ENCODE data around the gene MEGF10.

Gene MEGF10

DNA sequence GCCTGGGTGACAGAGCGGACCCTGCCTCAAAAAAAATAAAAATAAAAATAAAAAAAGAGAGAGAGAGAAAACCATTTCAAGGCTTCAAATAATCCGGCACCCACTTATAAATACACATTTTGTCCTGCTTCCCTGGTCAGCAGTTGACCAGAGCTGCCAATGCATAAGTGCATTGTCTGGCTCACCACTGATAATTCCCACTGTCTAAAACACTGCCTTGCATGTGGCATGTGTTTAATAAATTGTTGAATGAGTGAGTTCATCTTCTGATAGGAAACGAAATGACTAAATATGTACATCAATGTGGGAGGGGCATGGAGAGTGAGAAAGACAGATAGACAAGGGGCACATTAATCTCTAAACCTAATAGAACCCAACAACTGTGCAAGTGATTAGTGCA is 42.9 kb downstream of the MEGF10 start:
- Histone ChIP-seq H4K20me1 (ENCODE audit: insufficient read depth, low read length) (no peaks in the 10 kb centered on the region; the same call in 1 of the 2 replicates), H3K36me3 (ENCODE audit: insufficient read depth, low read length) (no peaks in the 10 kb centered on the region), H3K79me2 (ENCODE audit: insufficient read depth, low read length) (no peaks in the 10 kb centered on the region), H3K4me2 (ENCODE audit: insufficient read depth, low read length) (no peak overlapping the region), H3K27me3 (ENCODE audit: insufficient read depth, low read length, poor library complexity) (peaks cover 31% of the 10 kb centered on the region), H3K4me3 (ENCODE audit: low read depth in 1 of 2, low read length in 2 of 2) (no peak overlapping the region), H3K4me1 (ENCODE audit: insufficient read depth, low read length) (no peaks in the 10 kb centered on the region), H3K9ac (ENCODE audit: low read depth, low read length) (no peak overlapping the region), H3K27ac (ENCODE audit: low read length) (no peak overlapping the region), H2AFZ (ENCODE audit: low read depth, low read length) (no peak overlapping the region), H3K9me3 (ENCODE audit: insufficient read depth, low read length, severe bottlenecking) (no peaks in the 10 kb centered on the region)
- TF ChIP-seq, protein P1, sequence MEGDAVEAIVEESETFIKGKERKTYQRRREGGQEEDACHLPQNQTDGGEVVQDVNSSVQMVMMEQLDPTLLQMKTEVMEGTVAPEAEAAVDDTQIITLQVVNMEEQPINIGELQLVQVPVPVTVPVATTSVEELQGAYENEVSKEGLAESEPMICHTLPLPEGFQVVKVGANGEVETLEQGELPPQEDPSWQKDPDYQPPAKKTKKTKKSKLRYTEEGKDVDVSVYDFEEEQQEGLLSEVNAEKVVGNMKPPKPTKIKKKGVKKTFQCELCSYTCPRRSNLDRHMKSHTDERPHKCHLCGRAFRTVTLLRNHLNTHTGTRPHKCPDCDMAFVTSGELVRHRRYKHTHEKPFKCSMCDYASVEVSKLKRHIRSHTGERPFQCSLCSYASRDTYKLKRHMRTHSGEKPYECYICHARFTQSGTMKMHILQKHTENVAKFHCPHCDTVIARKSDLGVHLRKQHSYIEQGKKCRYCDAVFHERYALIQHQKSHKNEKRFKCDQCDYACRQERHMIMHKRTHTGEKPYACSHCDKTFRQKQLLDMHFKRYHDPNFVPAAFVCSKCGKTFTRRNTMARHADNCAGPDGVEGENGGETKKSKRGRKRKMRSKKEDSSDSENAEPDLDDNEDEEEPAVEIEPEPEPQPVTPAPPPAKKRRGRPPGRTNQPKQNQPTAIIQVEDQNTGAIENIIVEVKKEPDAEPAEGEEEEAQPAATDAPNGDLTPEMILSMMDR (IDR thresholded peaks at IDR 0.05; ENCODE audit: borderline replicate concordance, extremely low read depth, low read length, poor library complexity, severe bottlenecking): no peak
- TF ChIP-seq EZH2 (IDR thresholded peaks at IDR 0.05; ENCODE audit: borderline replicate concordance, low read depth, low read length, severe bottlenecking): no peak
- no peak for ATAC-seq (ENCODE audit: insufficient read depth, low read depth)
- DNase-seq: no peak

DNA sequence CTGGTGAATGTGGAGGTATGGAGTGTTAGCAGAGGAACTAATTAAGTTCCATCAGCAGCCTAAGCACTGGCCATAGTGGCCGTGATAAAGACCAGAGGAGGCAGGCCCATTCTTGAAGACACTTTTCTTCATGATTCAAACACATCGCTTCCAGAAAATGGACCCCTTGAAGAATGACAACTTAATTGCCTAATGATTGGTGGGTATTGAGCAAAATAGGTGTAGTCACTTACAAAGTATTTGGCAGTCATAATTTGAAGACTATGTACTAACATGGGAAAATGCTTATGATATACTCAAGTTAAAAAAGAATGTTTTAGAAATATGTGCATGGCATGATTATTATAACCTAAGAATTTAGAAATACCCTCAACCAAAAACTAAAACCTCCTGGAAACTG is 44.8 kb downstream of the MEGF10 start:
- no peak overlapping the region for H2AFZ ChIP-seq (ENCODE audit: low read depth, low read length)
- no peak for ATAC-seq (ENCODE audit: insufficient read depth, low read depth)
- H4K20me1 ChIP-seq (ENCODE audit: insufficient read depth, low read length): no peaks in the 10 kb centered on the region; the same call in 1 of the 2 replicates
- no peak for TF ChIP-seq EZH2 (IDR thresholded peaks at IDR 0.05; ENCODE audit: borderline replicate concordance, low read depth, low read length, severe bottlenecking)
- TF ChIP-seq, protein P1 (IDR thresholded peaks at IDR 0.05; ENCODE audit: borderline replicate concordance, extremely low read depth, low read length, poor library complexity, severe bottlenecking): no peak
- H3K27ac ChIP-seq (ENCODE audit: low read length): no peak overlapping the region
- no peaks in the 10 kb centered on the region for H3K4me1 ChIP-seq (ENCODE audit: insufficient read depth, low read length)
- no peak for DNase-seq
- peaks cover 24% of the 10 kb centered on the region for H3K27me3 ChIP-seq (ENCODE audit: insufficient read depth, low read length, poor library complexity)
- no peak overlapping the region for H3K4me2 ChIP-seq (ENCODE audit: insufficient read depth, low read length)
- no peaks in the 10 kb centered on the region for H3K36me3 ChIP-seq (ENCODE audit: insufficient read depth, low read length)
- no peak overlapping the region for H3K9ac ChIP-seq (ENCODE audit: low read depth, low read length)
- H3K79me2 ChIP-seq (ENCODE audit: insufficient read depth, low read length): no peaks in the 10 kb centered on the region
- no peak overlapping the region for H3K4me3 ChIP-seq (ENCODE audit: low read depth in 1 of 2, low read length in 2 of 2)
- no peaks in the 10 kb centered on the region for H3K9me3 ChIP-seq (ENCODE audit: insufficient read depth, low read length, severe bottlenecking)

DNA sequence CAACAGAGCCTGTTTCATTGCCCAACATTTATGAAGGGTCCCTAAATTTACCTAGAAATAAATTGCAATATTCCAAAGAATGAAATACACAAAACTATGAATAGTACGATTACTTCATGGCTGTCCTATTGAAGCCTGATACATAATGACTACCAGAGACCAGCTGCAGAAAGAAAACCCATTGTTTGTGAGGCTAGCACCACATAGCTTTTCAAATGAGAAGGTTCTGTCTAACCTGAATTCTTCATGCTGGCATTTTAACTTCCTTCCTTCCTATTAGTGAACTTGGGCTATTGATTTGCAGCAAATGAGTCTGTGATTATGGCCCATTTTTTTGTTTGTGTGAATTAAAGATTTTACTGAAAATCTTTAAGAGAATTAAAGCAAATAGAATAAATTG is 47.3 kb downstream of the MEGF10 start:
- no peaks in the 10 kb centered on the region for H4K20me1 ChIP-seq (ENCODE audit: insufficient read depth, low read length)
- no peak for ATAC-seq (ENCODE audit: insufficient read depth, low read depth)
- H3K9ac ChIP-seq (ENCODE audit: low read depth, low read length): no peak overlapping the region
- TF ChIP-seq, protein P1 (IDR thresholded peaks at IDR 0.05; ENCODE audit: borderline replicate concordance, extremely low read depth, low read length, poor library complexity, severe bottlenecking): no peak
- no peak for TF ChIP-seq EZH2 (IDR thresholded peaks at IDR 0.05; ENCODE audit: borderline replicate concordance, low read depth, low read length, severe bottlenecking)
- H3K36me3 ChIP-seq (ENCODE audit: insufficient read depth, low read length): no peaks in the 10 kb centered on the region
- no peak for DNase-seq
- no peaks in the 10 kb centered on the region for H3K79me2 ChIP-seq (ENCODE audit: insufficient read depth, low read length)
- H3K4me1 ChIP-seq (ENCODE audit: insufficient read depth, low read length): no peaks in the 10 kb centered on the region
- H3K4me3 ChIP-seq (ENCODE audit: low read depth in 1 of 2, low read length in 2 of 2): no peak overlapping the region
- no peak overlapping the region for H3K27ac ChIP-seq (ENCODE audit: low read length)
- no peaks in the 10 kb centered on the region for H3K9me3 ChIP-seq (ENCODE audit: insufficient read depth, low read length, severe bottlenecking)
- no peak overlapping the region for H2AFZ ChIP-seq (ENCODE audit: low read depth, low read length)
- H3K27me3 ChIP-seq (ENCODE audit: insufficient read depth, low read length, poor library complexity): peaks cover 13% of the 10 kb centered on the region
- no peak overlapping the region for H3K4me2 ChIP-seq (ENCODE audit: insufficient read depth, low read length)

DNA sequence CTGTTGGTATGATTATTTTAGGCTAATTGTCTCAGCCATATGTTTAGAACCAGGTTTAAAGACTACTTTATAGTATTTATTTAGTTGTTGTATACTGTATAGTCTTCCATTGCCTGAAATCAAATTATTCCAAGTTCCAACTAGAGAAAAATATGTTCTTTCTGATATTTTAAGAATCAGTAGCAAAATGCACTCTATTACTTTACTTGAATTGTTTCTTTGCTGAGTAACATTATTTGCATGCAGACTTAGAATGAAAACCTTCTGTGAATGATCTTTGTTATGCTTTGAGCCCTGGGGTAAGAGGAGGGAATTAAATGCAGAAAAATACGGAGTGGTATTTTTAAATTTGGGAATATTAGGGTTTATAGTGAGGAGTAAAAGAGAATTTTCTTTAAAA is 47.9 kb downstream of the MEGF10 start:
- no peak overlapping the region for H3K4me2 ChIP-seq (ENCODE audit: insufficient read depth, low read length)
- DNase-seq (no peak), ATAC-seq (ENCODE audit: insufficient read depth, low read depth) (no peak)
- no peaks in the 10 kb centered on the region for H4K20me1 ChIP-seq (ENCODE audit: insufficient read depth, low read length)
- H3K27ac ChIP-seq (ENCODE audit: low read length): no peak overlapping the region
- H2AFZ ChIP-seq (ENCODE audit: low read depth, low read length): no peak overlapping the region
- H3K27me3 ChIP-seq (ENCODE audit: insufficient read depth, low read length, poor library complexity): peaks cover 13% of the 10 kb centered on the region
- no peaks in the 10 kb centered on the region for H3K9me3 ChIP-seq (ENCODE audit: insufficient read depth, low read length, severe bottlenecking)
- H3K79me2 ChIP-seq (ENCODE audit: insufficient read depth, low read length): no peaks in the 10 kb centered on the region
- no peaks in the 10 kb centered on the region for H3K36me3 ChIP-seq (ENCODE audit: insufficient read depth, low read length)
- H3K4me3 ChIP-seq (ENCODE audit: low read depth in 1 of 2, low read length in 2 of 2): no peak overlapping the region
- H3K4me1 ChIP-seq (ENCODE audit: insufficient read depth, low read length): no peaks in the 10 kb centered on the region
- TF ChIP-seq EZH2 (IDR thresholded peaks at IDR 0.05; ENCODE audit: borderline replicate concordance, low read depth, low read length, severe bottlenecking): no peak
- TF ChIP-seq, protein P1 (IDR thresholded peaks at IDR 0.05; ENCODE audit: borderline replicate concordance, extremely low read depth, low read length, poor library complexity, severe bottlenecking): no peak
- no peak overlapping the region for H3K9ac ChIP-seq (ENCODE audit: low read depth, low read length)
